Measurements from ENCODE around the gene NUMB. TPM values are rescaled to one million over a fixed set of nuclear protein-coding genes. Genes with fewer than 3 reads are reported as not detected.

NUMB gene
- total RNA-seq (2014; rRNA removed) (22.2 and 26.8 TPM in 2 replicates), Bru-seq, nascent RNA (percentile 92 among the genes with signal in this experiment), BruChase-seq, experiment 1, labeled RNA remaining after a 6-hour chase (percentile 82 among the genes with signal in this experiment), BruChase-seq, experiment 2, labeled RNA remaining after a 2-hour chase (percentile 84 among the genes with signal in this experiment)
- long read RNA-seq, transcript NUMB-211 (11 exons, 3,607 nt): major isoform, 35 of 195 reads
- long read RNA-seq, transcript NUMB-215 (12 exons, 3,037 nt): minor isoform, 18 of 195 reads
- long read RNA-seq, transcript NUMB-225 (12 exons, 3,547 nt): minor isoform, 17 of 195 reads
- long read RNA-seq, partial matches to known transcripts: 22 of 195 reads
- long read RNA-seq, other reads (novel, unspliced or antisense): 91 of 195 reads

DNA sequence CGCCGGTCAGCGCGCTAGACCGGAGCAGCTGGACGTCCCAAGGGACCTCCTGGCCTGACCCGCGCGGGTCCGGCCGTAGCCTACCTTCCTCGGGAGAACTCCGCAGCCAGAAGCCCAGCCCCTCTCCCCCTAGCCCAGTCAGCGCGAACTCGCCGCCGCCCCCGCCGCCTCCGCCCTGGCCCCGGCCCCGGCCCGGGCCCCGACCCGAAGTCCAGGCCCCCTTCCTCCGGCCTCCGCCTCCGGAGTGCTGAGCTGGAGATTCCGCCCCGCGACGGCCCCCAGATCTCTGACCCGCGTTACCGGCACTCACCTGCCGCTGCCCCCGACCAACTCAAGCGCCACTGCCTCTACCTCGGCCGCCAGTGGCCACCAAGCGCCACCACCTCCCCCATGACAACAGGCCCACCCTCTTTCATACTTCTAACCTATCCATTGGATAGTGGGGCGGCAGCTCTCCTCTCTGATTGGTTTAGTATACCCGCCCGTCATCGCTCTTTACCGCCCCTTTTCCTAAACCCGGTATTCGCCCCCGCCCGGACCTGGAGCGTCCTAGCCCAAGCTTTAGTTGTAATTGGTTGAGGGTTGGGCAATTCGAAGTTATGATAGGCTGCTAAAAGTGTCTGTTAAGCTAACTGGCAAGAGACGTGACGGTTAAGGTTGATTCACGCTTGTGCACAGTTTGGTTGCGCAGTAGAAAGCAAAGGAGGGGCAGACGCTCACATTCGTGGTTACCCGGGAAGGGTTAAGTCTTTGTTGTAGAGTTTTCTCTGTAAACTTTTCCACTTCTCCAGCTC is at the start of gene NUMB:
NUMB (minus strand) TSS at position 364 of the 794 bp plus-strand sequence. CDS start 102,795 bp downstream, outside the sequence.
- DNase-seq (peak; percentile 100), ATAC-seq (peak; percentile 94)
- peaks cover 9% of the 10 kb centered on the region for H4K20me1 ChIP-seq (ENCODE audit: low read length)
- H3K36me3 ChIP-seq (ENCODE audit: low read depth, low read length): no peaks in the 10 kb centered on the region
- H2AFZ ChIP-seq (ENCODE audit: low read length): peak within 1 kb of the TSS; percentile 89
- POLR2A ChIA-PET (ENCODE audit: unreplicated experiment): interaction anchor here (0.5 kb wide), 1 partner anchor 112 kb away, joined by 8 read pairs; no protein-coding TSS in a partner anchor
- no peaks in the 10 kb centered on the region for H3K9me3 ChIP-seq (ENCODE audit: low read length)
- H3K9me2 ChIP-seq (replicated peaks; ENCODE audit: low read length): no peaks in the 10 kb centered on the region
- peak within 1 kb of the TSS; percentile 83 for H3K9ac ChIP-seq (ENCODE audit: low read length)
- intact Hi-C loops (cut with micrococcal nuclease): loop anchor here (1.0 to 5.0 kb wide), 4 partner anchors 30 to 791 kb away; partner anchors contain the start of gene RIOX1
- TF ChIP-seq EZH2 (IDR thresholded peaks at IDR 0.05; ENCODE audit: low read length, unreplicated experiment): no peak
- TF ChIP-seq CTCF (conservative IDR thresholded peaks at IDR 0.05; ENCODE audit: low read depth, low read length): no peak
- no peak for TF ChIP-seq EZH2phosphoT487 (IDR thresholded peaks at IDR 0.05; ENCODE audit: borderline replicate concordance, low read length)
- H3F3A ChIP-seq (ENCODE audit: low read length, unreplicated experiment): no peaks in the 10 kb centered on the region
- peaks cover 37% of the 10 kb centered on the region for H3K4me1 ChIP-seq (ENCODE audit: insufficient read depth, low read length)
- peak within 1 kb of the TSS; percentile 92 for H3K4me2 ChIP-seq (ENCODE audit: low read length)
- peak within 1 kb of the TSS; percentile 11; the same call in 1 of the 2 replicates for H3K27ac ChIP-seq (ENCODE audit: low read length)
- peak within 1 kb of the TSS; percentile 90 for H3K4me3 ChIP-seq (ENCODE audit: low read length)
- no TSS peak for BruUV-seq (replicated peaks)
- H3K79me2 ChIP-seq (ENCODE audit: low read length): peaks cover 50% of the 10 kb centered on the region
- CTCF ChIA-PET: interaction anchor here (0.5 to 1.7 kb wide), 4 partner anchors 146 to 942 kb away, joined by 4 to 7 read pairs (median 4); no protein-coding TSS in a partner anchor
- H3K27me3 ChIP-seq (ENCODE audit: low read length): no peaks in the 10 kb centered on the region

DNA sequence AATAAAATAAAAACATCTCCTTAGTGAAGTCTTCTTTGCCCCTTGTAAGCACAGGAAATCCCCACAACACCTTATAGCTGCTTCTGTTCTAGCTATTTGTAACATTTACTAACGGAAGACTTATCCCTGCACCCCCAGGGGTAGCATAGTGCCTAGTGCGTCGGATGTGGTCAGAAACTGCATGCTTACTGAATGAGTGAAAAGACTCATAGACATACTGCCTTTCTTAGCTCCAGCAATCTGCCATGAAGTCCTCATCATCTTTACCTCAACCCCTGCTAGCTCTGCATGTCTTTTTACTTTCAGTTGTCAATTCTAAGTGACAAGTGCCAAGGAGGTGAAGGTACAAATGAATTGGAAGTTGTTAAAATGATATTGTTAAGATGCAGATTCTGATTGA is 45.3 kb upstream of the NUMB start:
- CTCF ChIA-PET: no interaction called here
- BruUV-seq (replicated peaks): no TSS peak
- H3K4me3 ChIP-seq (ENCODE audit: low read length): no peak overlapping the region
- H3K4me1 ChIP-seq (ENCODE audit: insufficient read depth, low read length): no peaks in the 10 kb centered on the region
- TF ChIP-seq CTCF (conservative IDR thresholded peaks at IDR 0.05; ENCODE audit: low read depth, low read length) (no peak), EZH2phosphoT487 (IDR thresholded peaks at IDR 0.05; ENCODE audit: borderline replicate concordance, low read length) (no peak), EZH2 (IDR thresholded peaks at IDR 0.05; ENCODE audit: low read length, unreplicated experiment) (no peak)
- H3K4me2 ChIP-seq (ENCODE audit: low read length): no peak overlapping the region
- H4K20me1 ChIP-seq (ENCODE audit: low read length): no peaks in the 10 kb centered on the region
- H2AFZ ChIP-seq (ENCODE audit: low read length): no peak overlapping the region
- intact Hi-C loops (cut with micrococcal nuclease): no loop called here
- no peaks in the 10 kb centered on the region for H3F3A ChIP-seq (ENCODE audit: low read length, unreplicated experiment)
- H3K79me2 ChIP-seq (ENCODE audit: low read length): no peaks in the 10 kb centered on the region
- no peak overlapping the region for H3K9ac ChIP-seq (ENCODE audit: low read length)
- no peaks in the 10 kb centered on the region for H3K9me2 ChIP-seq (replicated peaks; ENCODE audit: low read length)
- no peaks in the 10 kb centered on the region for H3K27me3 ChIP-seq (ENCODE audit: low read length)
- H3K36me3 ChIP-seq (ENCODE audit: low read depth, low read length): no peaks in the 10 kb centered on the region
- H3K27ac ChIP-seq (ENCODE audit: low read length): no peak overlapping the region
- POLR2A ChIA-PET (ENCODE audit: unreplicated experiment): no interaction called here
- no peak for ATAC-seq
- H3K9me3 ChIP-seq (ENCODE audit: low read length): no peaks in the 10 kb centered on the region
- no peak for DNase-seq
